Measurements from ENCODE around the gene AMN.

Gene AMN

GRCh38 chr14:102916347-102917055 is 6.0 kb upstream of the AMN start:
- Histone ChIP-seq H3K36me3 (ENCODE audit: control insufficient read depth, low read length) (no peaks in the 10 kb centered on the region), H3K9me2 (replicated peaks; ENCODE audit: control insufficient read depth, low read length) (no peaks in the 10 kb centered on the region), H3K9me3 (ENCODE audit: control insufficient read depth, insufficient read depth, low read length) (peaks cover 2% of the 10 kb centered on the region; the same call in 1 of the 2 replicates), H3K4me3 (ENCODE audit: low read length) (peak overlapping the region; percentile 15), H3K27me3 (ENCODE audit: control insufficient read depth, low read length) (no peaks in the 10 kb centered on the region), H3K79me2 (ENCODE audit: control insufficient read depth, low read length) (no peaks in the 10 kb centered on the region), H3K4me2 (ENCODE audit: low read length) (peak overlapping the region; percentile 51), H4K20me1 (ENCODE audit: control insufficient read depth, insufficient read depth, low read depth, low read length) (no peaks in the 10 kb centered on the region), H3K4me1 (ENCODE audit: control insufficient read depth, low read length) (peaks cover 48% of the 10 kb centered on the region), H3F3A (ENCODE audit: control insufficient read depth, insufficient read depth) (no peaks in the 10 kb centered on the region; the same call in 1 of the 2 replicates), H3K27ac (ENCODE audit: low read depth, low read length) (peak overlapping the region; percentile 71)
- TF ChIP-seq CTCF (IDR thresholded peaks at IDR 0.05; ENCODE audit: low read depth, low read length, poor library complexity, severe bottlenecking) (no peak), EZH2phosphoT487 (IDR thresholded peaks at IDR 0.05; ENCODE audit: borderline replicate concordance, low read length) (no peak)

GRCh38 chr14:102917056-102917385 is 5.4 kb upstream of the AMN start:
- Histone ChIP-seq H3K36me3 (ENCODE audit: control insufficient read depth, low read length) (no peaks in the 10 kb centered on the region), H3K9me2 (replicated peaks; ENCODE audit: control insufficient read depth, low read length) (no peaks in the 10 kb centered on the region), H4K20me1 (ENCODE audit: control insufficient read depth, insufficient read depth, low read depth, low read length) (no peaks in the 10 kb centered on the region), H3K27ac (ENCODE audit: low read depth, low read length) (peak overlapping the region; percentile 71), H3K27me3 (ENCODE audit: control insufficient read depth, low read length) (peaks cover under 1% of the 10 kb centered on the region; the same call in 1 of the 2 replicates), H3K79me2 (ENCODE audit: control insufficient read depth, low read length) (no peaks in the 10 kb centered on the region), H3K4me1 (ENCODE audit: control insufficient read depth, low read length) (peaks cover 48% of the 10 kb centered on the region), H3F3A (ENCODE audit: control insufficient read depth, insufficient read depth) (no peaks in the 10 kb centered on the region; the same call in 1 of the 2 replicates), H3K4me2 (ENCODE audit: low read length) (peak overlapping the region; percentile 51), H3K9me3 (ENCODE audit: control insufficient read depth, insufficient read depth, low read length) (peaks cover 2% of the 10 kb centered on the region; the same call in 1 of the 2 replicates), H3K4me3 (ENCODE audit: low read length) (peak overlapping the region; percentile 15)
- TF ChIP-seq CTCF (IDR thresholded peaks at IDR 0.05; ENCODE audit: low read depth, low read length, poor library complexity, severe bottlenecking) (no peak), EZH2phosphoT487 (IDR thresholded peaks at IDR 0.05; ENCODE audit: borderline replicate concordance, low read length) (no peak)

- TF ChIP-seq CTCF (IDR thresholded peaks at IDR 0.05; ENCODE audit: low read depth, low read length, poor library complexity, severe bottlenecking) (peak; percentile 89), EZH2phosphoT487 (IDR thresholded peaks at IDR 0.05; ENCODE audit: borderline replicate concordance, low read length) (no peak)
- Histone ChIP-seq H3K4me2 (ENCODE audit: low read length) (peak overlapping the region; percentile 51), H3K4me3 (ENCODE audit: low read length) (peak overlapping the region; percentile 15; the same call in 1 of the 2 replicates), H3K27me3 (ENCODE audit: control insufficient read depth, low read length) (peaks cover 6% of the 10 kb centered on the region), H3K4me1 (ENCODE audit: control insufficient read depth, low read length) (peaks cover 50% of the 10 kb centered on the region), H3K9me3 (ENCODE audit: control insufficient read depth, insufficient read depth, low read length) (peaks cover 2% of the 10 kb centered on the region; the same call in 1 of the 2 replicates), H3K27ac (ENCODE audit: low read depth, low read length) (peak overlapping the region; percentile 71), H3K9me2 (replicated peaks; ENCODE audit: control insufficient read depth, low read length) (no peaks in the 10 kb centered on the region), H3K79me2 (ENCODE audit: control insufficient read depth, low read length) (no peaks in the 10 kb centered on the region), H3K36me3 (ENCODE audit: control insufficient read depth, low read length) (no peaks in the 10 kb centered on the region), H4K20me1 (ENCODE audit: control insufficient read depth, insufficient read depth, low read depth, low read length) (no peaks in the 10 kb centered on the region), H3F3A (ENCODE audit: control insufficient read depth, insufficient read depth) (no peaks in the 10 kb centered on the region; the same call in 1 of the 2 replicates)
These were observed 4.8 kb upstream of the AMN start for GRCh38 chr14:102917469-102918211.

All from DOHH2 (cell line).